HG03060 (cell line): ENCODE measurements around the gene STPG1.

Experiments used
- ATAC-seq: cut with Tn5 transposase; IDR thresholded peaks from one replicate; pipeline ENCODE4 v1.9.1; 2021; ENCODE audit warnings: low read depth, moderate number of reproducible peaks; ENCODE audit not compliant: unreplicated experiment

The STPG1 gene

GRCh38 chr1:24347159-24347934, 66.2 kb downstream of the STPG1 start:
- no peak for ATAC-seq

DNA sequence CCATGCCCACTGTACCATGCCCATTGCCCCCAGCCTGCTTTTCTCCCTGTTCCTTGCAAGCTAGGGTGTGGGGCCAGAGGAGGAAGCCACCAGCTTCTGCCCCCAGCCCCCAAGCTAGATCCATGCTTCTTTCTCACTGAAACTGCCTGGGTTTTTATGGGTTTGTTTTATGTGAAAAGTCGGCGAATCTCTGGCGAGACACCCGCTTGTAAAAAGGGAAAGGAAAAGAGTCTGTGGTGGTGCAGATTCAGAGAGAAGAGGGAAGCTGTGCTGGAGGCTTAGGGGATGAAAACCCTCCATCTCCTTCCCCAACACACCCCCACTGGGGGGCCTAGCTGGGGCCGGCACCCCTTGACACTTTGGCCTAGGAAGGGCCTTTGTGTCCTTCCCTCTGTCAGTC, 68.2 kb downstream of the STPG1 start:
- no peak for ATAC-seq

GRCh38 chr1:24344090-24344742, 69.4 kb downstream of the STPG1 start:
- no peak for ATAC-seq

GRCh38 chr1:24343412-24344089, 70.0 kb downstream of the STPG1 start:
- no peak for ATAC-seq

DNA sequence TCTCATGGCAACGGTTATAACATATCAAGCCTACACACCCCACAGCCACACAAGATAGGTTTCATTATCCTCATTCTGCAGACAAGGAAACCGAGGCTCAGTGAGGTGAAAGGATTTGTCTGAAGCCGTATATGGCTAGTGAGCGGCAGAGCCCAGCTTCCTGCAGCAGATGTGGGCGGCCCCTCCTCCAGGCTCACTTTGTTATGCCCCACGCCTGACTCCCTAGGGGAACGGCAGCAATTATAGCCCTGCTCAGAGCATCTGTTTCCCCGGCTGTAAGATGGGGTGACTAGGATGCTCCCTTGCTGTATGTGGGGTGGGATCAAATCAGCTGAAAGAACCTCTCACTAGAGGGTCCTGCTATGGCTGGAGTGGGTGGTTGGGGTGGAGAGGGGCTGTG, 72.3 kb downstream of the STPG1 start:
- no peak for ATAC-seq

- no peak for ATAC-seq
Measured at GRCh38 chr1:24340770-24341169, 72.8 kb downstream of the STPG1 start.

DNA sequence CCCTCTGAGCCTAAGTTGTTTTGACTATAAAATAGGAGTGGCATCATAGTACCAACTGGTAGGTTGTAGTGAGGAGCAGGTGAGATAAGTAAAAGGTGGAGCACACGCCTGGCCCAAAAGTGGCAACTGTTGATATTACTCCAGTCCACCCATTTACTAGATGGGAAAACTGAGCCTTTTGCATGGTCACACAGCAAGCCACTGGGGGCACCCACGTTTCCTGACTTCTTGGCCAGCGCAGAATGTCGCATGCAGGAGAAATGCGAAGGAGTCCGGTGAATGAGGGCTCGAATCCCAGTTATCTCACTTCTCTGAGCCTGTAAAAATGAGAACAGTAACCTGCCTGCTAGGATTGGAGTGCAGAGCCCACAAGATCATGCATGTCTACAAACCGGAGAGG, 73.6 kb downstream of the STPG1 start:
- no peak for ATAC-seq

DNA sequence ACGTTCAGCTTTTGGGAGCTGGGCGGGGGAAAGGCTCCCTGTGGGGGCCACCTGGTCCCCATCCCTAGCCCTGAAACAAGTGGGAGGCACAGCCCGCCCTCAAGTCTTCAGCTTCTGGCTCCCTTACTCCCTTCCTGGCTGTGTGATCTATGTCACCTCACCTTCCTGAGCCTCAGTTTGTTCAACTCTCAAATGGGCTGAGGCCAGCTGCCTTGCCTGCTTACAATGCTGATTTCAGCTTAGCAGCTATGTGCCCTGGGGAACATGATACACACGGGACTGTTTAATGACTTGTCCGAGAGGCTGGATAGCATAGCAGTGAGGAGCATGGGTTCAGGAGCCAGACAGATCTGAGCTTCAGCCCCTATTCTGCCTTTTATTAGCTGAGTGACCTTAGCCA, 75.1 kb downstream of the STPG1 start:
- no peak for ATAC-seq

DNA sequence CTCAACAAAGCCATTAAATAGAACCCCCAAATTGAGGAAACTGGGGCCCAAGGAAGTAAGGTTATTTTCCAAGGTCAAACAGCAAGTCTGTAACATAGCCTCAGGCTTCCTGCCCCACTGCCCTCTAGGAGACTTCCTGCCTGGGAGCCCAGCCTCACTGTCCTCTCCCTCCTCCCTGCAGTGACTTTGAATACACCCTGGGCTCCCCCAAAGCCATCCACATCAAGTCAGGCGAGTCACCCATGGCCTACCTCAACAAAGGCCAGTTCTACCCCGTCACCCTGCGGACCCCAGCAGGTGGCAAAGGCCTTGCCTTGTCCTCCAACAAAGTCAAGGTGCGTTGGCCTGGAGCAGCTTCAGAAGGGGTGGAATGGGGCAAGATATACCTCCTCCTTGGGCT, 76.1 kb downstream of the STPG1 start:
- ATAC-seq: no peak

- ATAC-seq: no peak
Measured at GRCh38 chr1:24336075-24336474, 77.5 kb downstream of the STPG1 start.

GRCh38 chr1:24331961-24332673, 81.5 kb downstream of the STPG1 start:
- ATAC-seq: no peak

DNA sequence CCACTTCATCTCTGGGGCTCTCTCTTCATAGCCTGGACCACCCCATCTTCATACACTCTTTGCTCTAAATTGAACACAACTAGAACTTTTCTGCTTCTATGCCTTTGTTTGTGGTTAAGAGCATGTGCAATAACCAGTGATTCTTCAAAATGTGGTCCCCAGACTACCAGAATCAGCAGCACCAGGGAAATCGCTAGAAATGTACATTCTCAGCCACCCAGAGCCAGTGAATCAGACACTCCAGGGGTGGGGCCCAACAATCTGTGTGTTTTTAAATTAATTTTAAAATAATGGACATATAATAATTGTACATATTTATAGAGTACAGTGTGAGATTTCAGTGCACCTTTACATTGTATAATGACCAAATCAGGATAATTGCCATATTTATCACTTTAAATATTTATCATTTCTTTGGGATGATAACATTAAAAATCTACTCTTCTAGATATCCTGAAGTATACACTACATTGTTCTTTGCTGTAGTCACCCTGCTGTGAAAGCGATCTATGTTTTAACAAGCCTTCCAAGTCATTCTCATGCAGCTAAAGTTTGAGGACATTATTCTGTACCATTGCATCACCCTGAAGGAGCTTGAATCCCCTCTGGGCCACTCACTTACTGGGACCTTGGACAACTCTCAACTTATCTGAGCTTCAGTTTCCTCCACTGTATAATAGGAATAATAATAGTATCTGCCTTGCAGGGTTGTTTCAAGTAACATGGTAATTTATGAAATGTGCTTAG, 83.6 kb downstream of the STPG1 start:
- ATAC-seq: no peak

GRCh38 chr1:24329331-24329730, 84.3 kb downstream of the STPG1 start:
- no peak for ATAC-seq

- ATAC-seq: no peak
Measured at GRCh38 chr1:24327891-24328290, 85.7 kb downstream of the STPG1 start.

DNA sequence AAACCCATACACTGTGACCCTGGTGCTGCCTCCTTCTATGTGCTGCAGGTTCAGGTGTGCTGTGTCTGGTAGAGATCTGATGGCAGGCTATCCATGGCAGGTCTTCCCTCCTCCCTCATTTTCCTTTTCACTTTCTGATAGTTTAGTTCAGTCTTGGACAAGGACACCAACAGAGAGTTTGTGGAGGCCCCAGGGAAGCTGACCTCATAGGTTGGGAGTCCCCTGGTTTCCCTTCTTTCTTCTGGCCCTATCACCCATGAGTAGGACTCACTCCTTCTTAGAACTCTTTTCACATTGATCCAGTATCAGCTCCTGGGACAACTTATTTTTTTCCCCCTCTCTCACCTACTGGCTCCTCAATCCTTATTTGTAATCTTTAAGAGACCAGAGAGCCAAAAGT, 86.1 kb downstream of the STPG1 start:
- no peak for ATAC-seq

DNA sequence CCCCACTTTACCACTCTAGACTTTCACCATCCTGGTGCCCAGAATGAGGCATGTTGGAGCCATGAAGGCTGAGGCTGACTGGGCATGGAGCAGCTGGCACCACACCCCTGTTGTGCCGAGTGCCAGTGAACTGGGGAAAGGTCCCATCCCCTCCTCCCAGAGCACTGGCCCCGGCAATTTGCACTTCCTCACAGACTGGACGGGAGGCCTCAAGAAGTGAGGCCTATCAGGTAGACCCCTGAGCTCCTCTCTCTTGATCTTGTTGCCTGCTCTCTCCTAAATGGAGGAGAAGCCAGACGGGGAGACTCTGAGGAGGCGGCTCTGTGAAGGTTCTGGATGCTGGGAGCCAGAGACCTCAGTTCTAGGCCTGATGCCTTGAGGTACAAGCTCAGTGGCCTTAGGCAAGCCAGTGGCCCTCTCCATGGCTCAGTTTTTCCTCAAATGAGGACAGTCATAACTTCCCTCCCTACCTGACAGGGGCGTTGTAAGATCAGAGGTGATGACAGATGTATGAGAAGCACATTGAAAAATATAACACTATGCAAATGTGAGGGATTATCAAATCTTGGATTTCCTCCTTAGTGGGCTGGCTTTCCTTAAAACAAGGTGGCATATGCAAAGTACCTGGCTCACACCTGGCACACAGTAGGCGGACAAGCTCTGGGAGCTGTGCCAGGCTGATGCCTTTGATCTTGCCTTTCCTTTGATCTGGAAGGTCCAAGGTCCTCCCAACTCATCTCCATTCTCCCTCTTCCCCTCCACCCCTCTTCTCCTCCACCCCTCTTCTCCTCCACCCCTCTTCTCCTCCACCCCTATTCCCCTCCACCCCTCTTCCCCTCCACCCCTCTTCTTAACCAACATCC, 87.8 kb downstream of the STPG1 start:
- ATAC-seq: no peak

DNA sequence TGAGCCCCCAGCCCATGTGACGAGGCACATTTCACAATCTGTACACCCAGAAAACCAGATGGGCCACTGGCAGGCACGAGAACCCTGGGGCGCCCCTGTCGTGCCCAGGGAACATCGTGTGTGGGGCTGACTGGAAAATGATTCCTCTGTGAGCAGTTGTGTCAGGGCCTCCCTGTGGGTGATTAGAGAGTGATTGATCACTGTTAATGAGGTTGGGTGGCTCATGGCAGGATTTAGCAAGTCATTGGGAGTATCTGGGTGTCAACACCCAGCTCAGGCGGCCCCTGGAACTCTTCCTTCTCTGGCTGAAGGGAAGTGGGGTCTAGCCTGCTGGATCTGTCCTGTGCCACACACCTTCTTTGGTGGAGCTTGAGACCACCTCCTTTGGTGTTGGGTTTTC, 88.7 kb downstream of the STPG1 start:
- no peak for ATAC-seq

- no peak for ATAC-seq
Measured at GRCh38 chr1:24323281-24323680, 90.3 kb downstream of the STPG1 start.

GRCh38 chr1:24322470-24323177, 91.0 kb downstream of the STPG1 start:
- ATAC-seq: no peak
